Neural cell (in vitro differentiated cells): ENCODE data around the gene CPLANE1. TPM values are rescaled to one million over a fixed set of nuclear protein-coding genes. Genes with fewer than 3 reads are reported as not detected.
"Not testable (repeated sequence)": the region's sequence is repeated elsewhere in the genome, so short reads cannot be mapped to it uniquely, and the experiment has no call there.

ENCODE experiments used
- H2AFZ ChIP-seq: fragments of 200-600, 300-800 bp; sonication (generic), shearing (Covaris generic); 2 replicates; pipeline ENCODE4 v1.6.0; 2014; ENCODE audit warnings: low read depth, mild to moderate bottlenecking, antibody characterized with exemption, low read length, moderate library complexity
- H3F3A ChIP-seq: fragments of 200-600 bp; shearing (Covaris generic); 2 replicates; pipeline ENCODE4 v1.6.1; 2016; ENCODE audit warnings: mild to moderate bottlenecking, moderate library complexity, mixed read lengths, antibody characterized with exemption, low read length; ENCODE audit not compliant: insufficient read depth, poor library complexity, severe bottlenecking
- H3K27ac ChIP-seq: fragments of 200-600, 300-800 bp; sonication (generic), shearing (Covaris generic); 2 replicates; pipeline ENCODE4 v1.5.1; 2014; ENCODE audit warnings: mild to moderate bottlenecking, low read length, moderate library complexity
- H3K27me3 ChIP-seq: fragments of 300-800, 200-600 bp; sonication (generic), shearing (Covaris generic); 2 replicates; pipeline ENCODE4 v1.6.0; 2014; ENCODE audit warnings: mild to moderate bottlenecking, low read depth, low read length, moderate library complexity; ENCODE audit not compliant: insufficient read depth
- H3K36me3 ChIP-seq: fragments of 300-800, 200-600 bp; sonication (generic), shearing (Covaris generic); 2 replicates; pipeline ENCODE4 v1.5.1; 2014; ENCODE audit warnings: mild to moderate bottlenecking, antibody characterized with exemption, low read length, moderate library complexity; ENCODE audit not compliant: insufficient read depth
- H3K4me2 ChIP-seq: fragments of 300-800, 200-600 bp; sonication (generic), shearing (Covaris generic); 2 replicates; pipeline ENCODE4 v1.6.0; 2014; ENCODE audit warnings: mild to moderate bottlenecking, low read length
- H3K4me3 ChIP-seq: fragments of 300-800, 200-600 bp; sonication (generic), shearing (Covaris generic); 2 replicates; pipeline ENCODE4 v1.5.1; 2014; ENCODE audit warnings: mild to moderate bottlenecking, low read length, moderate library complexity
- H3K79me2 ChIP-seq: fragments of 200-600 bp; shearing (Covaris generic); replicated peaks from 2 replicates; pipeline ENCODE4 v1.6.0; 2014; ENCODE audit warnings: mild to moderate bottlenecking, low read length, moderate library complexity; ENCODE audit not compliant: insufficient read depth
- H3K9ac ChIP-seq: fragments of 300-800, 200-600 bp; sonication (generic), shearing (Covaris generic); 2 replicates; pipeline ENCODE4 v1.6.1; 2016; ENCODE audit warnings: mild to moderate bottlenecking, low read length, mixed read lengths
- H3K9me2 ChIP-seq: fragments of 200-600 bp; shearing (Covaris generic); 2 replicates; pipeline ENCODE4 v1.6.1; 2016; ENCODE audit warnings: mild to moderate bottlenecking, low read length, mixed read lengths; ENCODE audit not compliant: insufficient read depth
- H3K9me3 ChIP-seq: fragments of 200-600, 300-800 bp; sonication (generic), shearing (Covaris generic); 2 replicates; pipeline ENCODE4 v1.6.1; 2016; ENCODE audit warnings: mild to moderate bottlenecking, mixed run types, low read length, moderate library complexity, mixed read lengths
- H4K20me1 ChIP-seq: fragments of 200-600 bp; shearing (Covaris generic); 2 replicates; pipeline ENCODE4 v1.6.1; 2016; ENCODE audit warnings: mild to moderate bottlenecking, mixed run types; ENCODE audit not compliant: insufficient read depth
- EP300 ChIP-seq: fragments of 450-650 bp; conservative IDR thresholded peaks from 2 replicates; pipeline ENCODE4 v1.6.1; 2014; ENCODE audit warnings: antibody characterized with exemption, mild to moderate bottlenecking, moderate library complexity; ENCODE audit not compliant: poor library complexity, severe bottlenecking
- EZH2 ChIP-seq: fragments of 200-600, 300-800 bp; shearing (Covaris generic), sonication (generic); IDR thresholded peaks from 2 replicates; pipeline ENCODE4 v1.6.1; 2014; ENCODE audit warnings: antibody characterized with exemption, low read length, borderline replicate concordance, mild to moderate bottlenecking; ENCODE audit not compliant: insufficient read depth, poor library complexity, severe bottlenecking
- MXI1 ChIP-seq: fragments of 450-650 bp; conservative IDR thresholded peaks from 2 replicates; pipeline ENCODE4 v1.6.1; 2014; ENCODE audit warnings: antibody characterized with exemption, mild to moderate bottlenecking; ENCODE audit not compliant: poor library complexity, severe bottlenecking
- POLR2AphosphoS5 ChIP-seq: IDR thresholded peaks from 2 replicates; pipeline ENCODE4 v1.6.1; 2012
- RAD21 ChIP-seq: fragments of 450-650 bp; conservative IDR thresholded peaks from 2 replicates; pipeline ENCODE4 v1.6.1; 2014; ENCODE audit warnings: antibody characterized with exemption, mild to moderate bottlenecking, moderate library complexity
- SMC3 ChIP-seq: fragments of 450-650 bp; conservative IDR thresholded peaks from 2 replicates; pipeline ENCODE4 v1.6.1; 2014; ENCODE audit warnings: antibody characterized with exemption, mild to moderate bottlenecking, moderate library complexity; ENCODE audit not compliant: poor library complexity
- TAF1 ChIP-seq: IDR thresholded peaks from 2 replicates; pipeline ENCODE4 v1.6.1; 2012; ENCODE audit warnings: low read depth
- polyA plus RNA-seq: library from polyadenylated mRNA; depleted of rRNA; stranded (reverse); fragments of >200 nt; gene quantifications from 2 replicates; pipeline ENCODE4 v1.2.3, GENCODE V29; 2014
- TF ChIP-seq, protein P1 (sequence below): fragments of 450-650 bp; IDR thresholded peaks from 2 replicates; pipeline ENCODE4 v1.5.1; 2014; ENCODE audit warnings: antibody characterized with exemption, mild to moderate bottlenecking, moderate library complexity; ENCODE audit not compliant: poor library complexity, severe bottlenecking
- TF ChIP-seq, protein P2 (sequence below): IDR thresholded peaks from 2 replicates; pipeline ENCODE4 v1.6.1; 2012; ENCODE audit warnings: borderline replicate concordance

Gene CPLANE1
- polyA plus RNA-seq, 1 donor from 2014 or later, result 26.0 TPM

DNA sequence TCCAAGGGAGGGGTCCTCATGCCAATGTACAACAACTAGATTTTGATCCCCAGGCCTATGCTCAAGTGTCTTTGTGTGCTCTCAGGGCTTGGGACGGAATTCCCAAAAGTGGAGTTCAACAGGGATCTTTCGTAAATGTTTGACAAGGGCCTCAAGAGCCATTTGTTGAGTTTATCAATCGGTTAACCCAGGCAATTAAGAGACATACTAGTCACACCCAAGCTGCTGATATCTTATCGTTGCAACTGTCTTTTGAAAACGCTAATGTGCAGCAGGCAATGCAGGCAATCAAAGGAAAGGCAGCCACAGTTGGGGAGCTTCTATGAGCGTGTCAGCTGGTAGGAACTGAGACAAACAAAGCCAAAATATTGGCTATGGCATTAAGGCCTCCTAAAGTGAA is 161.2 kb downstream of the CPLANE1 start:
- Histone ChIP-seq H3K36me3 (peaks cover 5% of the 10 kb centered on the region), H3K9me2 (no peaks in the 10 kb centered on the region), H3K9ac (no peak overlapping the region), H3K4me3 (no peak overlapping the region), H3K27me3 (no peaks in the 10 kb centered on the region), H3K27ac (no peak overlapping the region), H2AFZ (no peak overlapping the region), H3K4me2 (no peak overlapping the region), H3K79me2 (no peaks in the 10 kb centered on the region), H3K9me3 (no peaks in the 10 kb centered on the region), H3F3A (no peaks in the 10 kb centered on the region), H4K20me1 (no peaks in the 10 kb centered on the region)
- TF ChIP-seq POLR2AphosphoS5 (no peak), SMC3 (no peak), EZH2 (no peak), TAF1 (no peak), MXI1 (no peak), EP300 (no peak), RAD21 (no peak)
- TF ChIP-seq, protein P1, sequence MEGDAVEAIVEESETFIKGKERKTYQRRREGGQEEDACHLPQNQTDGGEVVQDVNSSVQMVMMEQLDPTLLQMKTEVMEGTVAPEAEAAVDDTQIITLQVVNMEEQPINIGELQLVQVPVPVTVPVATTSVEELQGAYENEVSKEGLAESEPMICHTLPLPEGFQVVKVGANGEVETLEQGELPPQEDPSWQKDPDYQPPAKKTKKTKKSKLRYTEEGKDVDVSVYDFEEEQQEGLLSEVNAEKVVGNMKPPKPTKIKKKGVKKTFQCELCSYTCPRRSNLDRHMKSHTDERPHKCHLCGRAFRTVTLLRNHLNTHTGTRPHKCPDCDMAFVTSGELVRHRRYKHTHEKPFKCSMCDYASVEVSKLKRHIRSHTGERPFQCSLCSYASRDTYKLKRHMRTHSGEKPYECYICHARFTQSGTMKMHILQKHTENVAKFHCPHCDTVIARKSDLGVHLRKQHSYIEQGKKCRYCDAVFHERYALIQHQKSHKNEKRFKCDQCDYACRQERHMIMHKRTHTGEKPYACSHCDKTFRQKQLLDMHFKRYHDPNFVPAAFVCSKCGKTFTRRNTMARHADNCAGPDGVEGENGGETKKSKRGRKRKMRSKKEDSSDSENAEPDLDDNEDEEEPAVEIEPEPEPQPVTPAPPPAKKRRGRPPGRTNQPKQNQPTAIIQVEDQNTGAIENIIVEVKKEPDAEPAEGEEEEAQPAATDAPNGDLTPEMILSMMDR, result no peak
- TF ChIP-seq, protein P2, sequence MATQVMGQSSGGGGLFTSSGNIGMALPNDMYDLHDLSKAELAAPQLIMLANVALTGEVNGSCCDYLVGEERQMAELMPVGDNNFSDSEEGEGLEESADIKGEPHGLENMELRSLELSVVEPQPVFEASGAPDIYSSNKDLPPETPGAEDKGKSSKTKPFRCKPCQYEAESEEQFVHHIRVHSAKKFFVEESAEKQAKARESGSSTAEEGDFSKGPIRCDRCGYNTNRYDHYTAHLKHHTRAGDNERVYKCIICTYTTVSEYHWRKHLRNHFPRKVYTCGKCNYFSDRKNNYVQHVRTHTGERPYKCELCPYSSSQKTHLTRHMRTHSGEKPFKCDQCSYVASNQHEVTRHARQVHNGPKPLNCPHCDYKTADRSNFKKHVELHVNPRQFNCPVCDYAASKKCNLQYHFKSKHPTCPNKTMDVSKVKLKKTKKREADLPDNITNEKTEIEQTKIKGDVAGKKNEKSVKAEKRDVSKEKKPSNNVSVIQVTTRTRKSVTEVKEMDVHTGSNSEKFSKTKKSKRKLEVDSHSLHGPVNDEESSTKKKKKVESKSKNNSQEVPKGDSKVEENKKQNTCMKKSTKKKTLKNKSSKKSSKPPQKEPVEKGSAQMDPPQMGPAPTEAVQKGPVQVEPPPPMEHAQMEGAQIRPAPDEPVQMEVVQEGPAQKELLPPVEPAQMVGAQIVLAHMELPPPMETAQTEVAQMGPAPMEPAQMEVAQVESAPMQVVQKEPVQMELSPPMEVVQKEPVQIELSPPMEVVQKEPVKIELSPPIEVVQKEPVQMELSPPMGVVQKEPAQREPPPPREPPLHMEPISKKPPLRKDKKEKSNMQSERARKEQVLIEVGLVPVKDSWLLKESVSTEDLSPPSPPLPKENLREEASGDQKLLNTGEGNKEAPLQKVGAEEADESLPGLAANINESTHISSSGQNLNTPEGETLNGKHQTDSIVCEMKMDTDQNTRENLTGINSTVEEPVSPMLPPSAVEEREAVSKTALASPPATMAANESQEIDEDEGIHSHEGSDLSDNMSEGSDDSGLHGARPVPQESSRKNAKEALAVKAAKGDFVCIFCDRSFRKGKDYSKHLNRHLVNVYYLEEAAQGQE, result no peak

DNA sequence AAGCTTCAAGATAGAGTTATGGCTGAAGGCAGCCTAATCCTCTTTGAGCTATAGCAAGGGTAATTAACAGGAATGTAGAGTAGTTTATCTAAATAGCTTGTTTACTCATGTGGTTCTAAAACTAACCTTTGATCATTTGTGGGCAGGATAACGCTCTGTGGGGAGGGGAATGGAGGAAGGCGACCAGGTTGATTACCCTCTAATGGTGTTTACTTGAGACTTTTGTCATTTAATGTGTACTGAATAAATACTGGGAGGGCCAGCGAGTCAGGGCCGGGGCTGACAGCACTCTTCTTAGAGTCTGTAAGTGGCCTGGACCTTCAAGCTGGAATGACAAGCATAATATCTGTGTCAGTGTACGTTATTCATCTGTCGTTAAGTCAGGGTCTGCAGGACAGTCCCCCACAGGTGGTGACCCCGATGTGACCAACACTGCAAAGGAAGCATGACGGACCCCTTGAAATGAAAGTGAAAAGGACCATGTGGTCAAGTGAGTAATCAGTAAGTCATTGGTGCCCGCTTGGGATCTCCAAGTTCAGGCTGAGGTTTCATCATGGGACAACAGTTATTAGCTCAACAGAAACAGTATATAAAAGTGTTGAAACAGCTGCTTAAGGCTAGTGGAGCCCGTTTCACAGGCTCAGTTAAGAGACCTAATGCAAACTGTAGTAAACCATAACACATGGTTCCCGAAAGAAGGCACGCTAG is 162.6 kb downstream of the CPLANE1 start:
- H3K4me3 ChIP-seq, result no peak overlapping the region
- TF ChIP-seq EZH2, result no peak
- no peaks in the 10 kb centered on the region for H3K9me3 ChIP-seq
- H3K9ac ChIP-seq, result no peak overlapping the region
- no peak overlapping the region for H3K27ac ChIP-seq
- no peak overlapping the region for H3K4me2 ChIP-seq
- no peaks in the 10 kb centered on the region for H3K79me2 ChIP-seq
- no peaks in the 10 kb centered on the region for H3F3A ChIP-seq
- no peaks in the 10 kb centered on the region for H3K27me3 ChIP-seq
- H2AFZ ChIP-seq, result no peak overlapping the region
- no peaks in the 10 kb centered on the region for H3K9me2 ChIP-seq
- H4K20me1 ChIP-seq, result no peaks in the 10 kb centered on the region
- no peaks in the 10 kb centered on the region for H3K36me3 ChIP-seq

DNA sequence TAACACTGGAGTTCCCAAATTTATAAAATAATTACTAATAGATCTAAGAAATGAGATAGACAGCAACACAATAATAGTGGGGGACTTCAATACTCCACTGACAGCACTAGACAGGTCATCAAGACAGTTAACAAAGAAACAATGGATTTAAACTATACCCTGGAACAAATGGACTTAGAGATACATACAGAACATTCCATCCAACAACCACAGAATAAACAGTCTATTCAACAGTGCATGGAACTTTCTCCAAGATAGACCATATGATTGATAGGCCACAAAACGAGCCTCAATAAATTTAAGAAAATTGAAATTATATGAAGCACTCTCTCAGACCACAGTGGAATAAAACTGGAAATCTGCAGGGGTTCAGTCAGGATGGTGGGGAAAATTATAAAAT is 163.2 kb downstream of the CPLANE1 start:
- H3F3A ChIP-seq, H3K27me3 ChIP-seq, H4K20me1 ChIP-seq, H3K9ac ChIP-seq, H3K9me3 ChIP-seq, H3K36me3 ChIP-seq, H3K79me2 ChIP-seq, H3K4me2 ChIP-seq, H3K9me2 ChIP-seq, H3K4me3 ChIP-seq, H3K27ac ChIP-seq, H2AFZ ChIP-seq: not testable (repeated sequence)

DNA sequence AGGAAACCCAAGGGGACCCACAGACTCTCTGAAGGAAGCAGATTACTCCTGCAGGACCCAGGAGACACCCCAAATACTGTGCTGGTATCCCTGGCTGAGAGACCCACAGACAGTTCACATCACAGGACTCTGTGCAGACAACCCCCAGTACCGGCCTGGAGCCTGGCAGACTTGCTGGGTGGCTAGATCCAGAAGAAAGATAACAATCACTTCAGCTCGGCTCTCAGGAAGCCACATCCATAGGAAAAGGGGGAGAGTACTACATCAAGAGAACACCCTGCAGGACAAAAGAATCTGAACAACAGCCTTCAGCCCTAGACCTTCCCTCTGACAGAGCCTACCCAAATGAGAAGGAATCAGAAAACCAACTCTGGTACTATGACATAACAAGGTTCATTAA is 166.2 kb downstream of the CPLANE1 start:
- H3K79me2 ChIP-seq, H4K20me1 ChIP-seq, H3K9ac ChIP-seq, H3K4me2 ChIP-seq, H3K27me3 ChIP-seq, H3F3A ChIP-seq, H3K4me3 ChIP-seq, H3K9me2 ChIP-seq, H3K36me3 ChIP-seq, H2AFZ ChIP-seq, H3K9me3 ChIP-seq, H3K27ac ChIP-seq: not testable (repeated sequence)
